HL-60/S4 treated with phorbol 12-myristate 13-acetate at 8.2 ng/mL for 4 days and 3 days (cell line): ENCODE data around the gene ENPP6.
"Not testable (repeated sequence)": the region's sequence is repeated elsewhere in the genome, so short reads cannot be mapped to it uniquely, and the experiment has no call there.

Source experiments
- in situ Hi-C: fragments of 300-500 bp; cut with MboI; formaldehyde crosslinking; loops from 2 replicates; pipeline ENCODE4 v1.15.0; 2022; ENCODE audit warnings: low sequenced_read_pairs

The ENPP6 gene

GRCh38 chr4:184067931-184068554 is 149.6 kb downstream of the ENPP6 start:
- in situ Hi-C loops: no loop called here

- in situ Hi-C loops: no loop called here
Measured at GRCh38 chr4:184066584-184067300, 150.9 kb downstream of the ENPP6 start.

GRCh38 chr4:184064877-184065276 is 152.8 kb downstream of the ENPP6 start:
- in situ Hi-C loops: no loop called here

GRCh38 chr4:184062769-184063168 is 154.9 kb downstream of the ENPP6 start:
- in situ Hi-C loops: no loop called here

GRCh38 chr4:184061582-184061981 is 156.1 kb downstream of the ENPP6 start:
- in situ Hi-C loops: no loop called here

- in situ Hi-C loops: no loop called here
Measured at GRCh38 chr4:184059099-184059498, 158.6 kb downstream of the ENPP6 start.

GRCh38 chr4:184058026-184058425 is 159.6 kb downstream of the ENPP6 start:
- in situ Hi-C loops: no loop called here

GRCh38 chr4:184056877-184057276 is 160.8 kb downstream of the ENPP6 start:
- in situ Hi-C loops: no loop called here

- in situ Hi-C loops: no loop called here
Measured at GRCh38 chr4:184053434-184053833, 164.2 kb downstream of the ENPP6 start.

GRCh38 chr4:184052616-184053015 is 165.1 kb downstream of the ENPP6 start:
- in situ Hi-C loops: no loop called here

- in situ Hi-C loops: not testable (repeated sequence)
Measured at GRCh38 chr4:184051262-184051661, 166.4 kb downstream of the ENPP6 start.

GRCh38 chr4:184046148-184046547 is 171.5 kb downstream of the ENPP6 start:
- in situ Hi-C loops: no loop called here

- in situ Hi-C loops: no loop called here
Measured at GRCh38 chr4:184041156-184041555, 176.5 kb downstream of the ENPP6 start.

GRCh38 chr4:184039963-184040383 is 177.7 kb downstream of the ENPP6 start:
- in situ Hi-C loops: no loop called here
